ENCODE data around the gene ACD.

Gene ACD

GRCh38 chr16:67660564-67661028 is 536 bp upstream of the ACD start, which contains the start of gene PARD6A:
PARD6A (plus strand) TSS chr16:67660960; CDS start chr16:67661039, 79 bp downstream.
- Histone ChIP-seq H3K4me3 (ENCODE audit: low read depth in 1 of 2, low read length in 2 of 2) (peak within 1 kb of the TSS; percentile 60 to 95), H3K27ac (ENCODE audit: low read length) (peak within 1 kb of the TSS; percentile 89), H3K9me3 (ENCODE audit: insufficient read depth, low read length, severe bottlenecking) (no peaks in the 10 kb centered on the region), H3K4me2 (ENCODE audit: insufficient read depth, low read length) (peak within 1 kb of the TSS; percentile 97), H3K27me3 (ENCODE audit: insufficient read depth, low read length, poor library complexity) (no peaks in the 10 kb centered on the region), H3K9ac (ENCODE audit: low read depth, low read length) (peak within 1 kb of the TSS; percentile 83), H3K79me2 (ENCODE audit: insufficient read depth, low read length) (peaks cover 20% of the 10 kb centered on the region), H2AFZ (ENCODE audit: low read depth, low read length) (peak within 1 kb of the TSS; percentile 98), H4K20me1 (ENCODE audit: insufficient read depth, low read length) (peaks cover 38% of the 10 kb centered on the region; the same call in 1 of the 2 replicates), H3K36me3 (ENCODE audit: insufficient read depth, low read length) (peaks cover 65% of the 10 kb centered on the region), H3K4me1 (ENCODE audit: insufficient read depth, low read length) (peaks cover 42% of the 10 kb centered on the region)
- peak; percentile 96 for DNase-seq
- TF ChIP-seq EZH2 (IDR thresholded peaks at IDR 0.05; ENCODE audit: borderline replicate concordance, low read depth, low read length, severe bottlenecking) (no peak), CTCF (IDR thresholded peaks at IDR 0.05; ENCODE audit: borderline replicate concordance, extremely low read depth, low read length, poor library complexity, severe bottlenecking) (no peak)
- ATAC-seq (ENCODE audit: insufficient read depth, low read depth), result peak; percentile 79

GRCh38 chr16:67658849-67659674 is 998 bp downstream of the ACD start:
- Histone ChIP-seq H3K27me3 (ENCODE audit: insufficient read depth, low read length, poor library complexity) (no peaks in the 10 kb centered on the region), H3K4me1 (ENCODE audit: insufficient read depth, low read length) (peaks cover 29% of the 10 kb centered on the region), H3K4me3 (ENCODE audit: low read depth in 1 of 2, low read length in 2 of 2) (peak overlapping the region; percentile 60 to 95; a peak in 3 of 4 replicates), H3K9me3 (ENCODE audit: insufficient read depth, low read length, severe bottlenecking) (no peaks in the 10 kb centered on the region), H4K20me1 (ENCODE audit: insufficient read depth, low read length) (peaks cover 43% of the 10 kb centered on the region), H3K36me3 (ENCODE audit: insufficient read depth, low read length) (peaks cover 72% of the 10 kb centered on the region), H2AFZ (ENCODE audit: low read depth, low read length) (peak overlapping the region; percentile 81; the same call in 1 of the 2 replicates), H3K27ac (ENCODE audit: low read length) (peak overlapping the region; percentile 76), H3K79me2 (ENCODE audit: insufficient read depth, low read length) (peaks cover 20% of the 10 kb centered on the region), H3K9ac (ENCODE audit: low read depth, low read length) (peak overlapping the region; percentile 83), H3K4me2 (ENCODE audit: insufficient read depth, low read length) (peak overlapping the region; percentile 97)
- ATAC-seq (ENCODE audit: insufficient read depth, low read depth) (no peak), DNase-seq (no peak)
- TF ChIP-seq EZH2 (IDR thresholded peaks at IDR 0.05; ENCODE audit: borderline replicate concordance, low read depth, low read length, severe bottlenecking), result no peak

- no peaks in the 10 kb centered on the region for H3K9me3 ChIP-seq (ENCODE audit: insufficient read depth, low read length, severe bottlenecking)
- H3K27ac ChIP-seq (ENCODE audit: low read length), result no peak overlapping the region
- H3K9ac ChIP-seq (ENCODE audit: low read depth, low read length), result peak overlapping the region; percentile 13; the same call in 1 of the 2 replicates
- peaks cover 20% of the 10 kb centered on the region for H3K79me2 ChIP-seq (ENCODE audit: insufficient read depth, low read length)
- DNase-seq (no peak), ATAC-seq (ENCODE audit: insufficient read depth, low read depth) (no peak)
- no peaks in the 10 kb centered on the region for H3K27me3 ChIP-seq (ENCODE audit: insufficient read depth, low read length, poor library complexity)
- H3K4me2 ChIP-seq (ENCODE audit: insufficient read depth, low read length), result peak overlapping the region; percentile 97
- 0 out of 4 replicates have a peak overlapping the region, but pooled peaks of 1 of the 2 experiments have one; percentile 95 for H3K4me3 ChIP-seq (ENCODE audit: low read depth in 1 of 2, low read length in 2 of 2)
- no peak for TF ChIP-seq EZH2 (IDR thresholded peaks at IDR 0.05; ENCODE audit: borderline replicate concordance, low read depth, low read length, severe bottlenecking)
- no peak for TF ChIP-seq CTCF (IDR thresholded peaks at IDR 0.05; ENCODE audit: borderline replicate concordance, extremely low read depth, low read length, poor library complexity, severe bottlenecking)
- peaks cover 41% of the 10 kb centered on the region for H4K20me1 ChIP-seq (ENCODE audit: insufficient read depth, low read length)
- H3K36me3 ChIP-seq (ENCODE audit: insufficient read depth, low read length), result peaks cover 68% of the 10 kb centered on the region
- no peak overlapping the region for H2AFZ ChIP-seq (ENCODE audit: low read depth, low read length)
- H3K4me1 ChIP-seq (ENCODE audit: insufficient read depth, low read length), result peaks cover 29% of the 10 kb centered on the region
These were observed 2.1 kb downstream of the ACD start for GRCh38 chr16:67657751-67658518.
